Measurements from ENCODE around the gene KRT71.

KRT71 gene

GRCh38 chr12:52531566-52532300, 21.2 kb downstream of the KRT71 start:
- H3K9me2 ChIP-seq (replicated peaks; ENCODE audit: low read depth, low read length), result no peaks in the 10 kb centered on the region
- H3K4me3 ChIP-seq (ENCODE audit: low read length, poor library complexity, severe bottlenecking), result no peak overlapping the region
- H4K20me1 ChIP-seq (ENCODE audit: insufficient read depth, low read length, poor library complexity, severe bottlenecking), result no peaks in the 10 kb centered on the region
- H3K4me1 ChIP-seq (ENCODE audit: insufficient read depth, low read length, poor library complexity, severe bottlenecking), result peaks cover 4% of the 10 kb centered on the region
- H2AFZ ChIP-seq (ENCODE audit: low read length), result no peak overlapping the region
- H3K9me3 ChIP-seq (ENCODE audit: insufficient read depth, low read depth, low read length), result no peaks in the 10 kb centered on the region
- TF ChIP-seq, protein P1, sequence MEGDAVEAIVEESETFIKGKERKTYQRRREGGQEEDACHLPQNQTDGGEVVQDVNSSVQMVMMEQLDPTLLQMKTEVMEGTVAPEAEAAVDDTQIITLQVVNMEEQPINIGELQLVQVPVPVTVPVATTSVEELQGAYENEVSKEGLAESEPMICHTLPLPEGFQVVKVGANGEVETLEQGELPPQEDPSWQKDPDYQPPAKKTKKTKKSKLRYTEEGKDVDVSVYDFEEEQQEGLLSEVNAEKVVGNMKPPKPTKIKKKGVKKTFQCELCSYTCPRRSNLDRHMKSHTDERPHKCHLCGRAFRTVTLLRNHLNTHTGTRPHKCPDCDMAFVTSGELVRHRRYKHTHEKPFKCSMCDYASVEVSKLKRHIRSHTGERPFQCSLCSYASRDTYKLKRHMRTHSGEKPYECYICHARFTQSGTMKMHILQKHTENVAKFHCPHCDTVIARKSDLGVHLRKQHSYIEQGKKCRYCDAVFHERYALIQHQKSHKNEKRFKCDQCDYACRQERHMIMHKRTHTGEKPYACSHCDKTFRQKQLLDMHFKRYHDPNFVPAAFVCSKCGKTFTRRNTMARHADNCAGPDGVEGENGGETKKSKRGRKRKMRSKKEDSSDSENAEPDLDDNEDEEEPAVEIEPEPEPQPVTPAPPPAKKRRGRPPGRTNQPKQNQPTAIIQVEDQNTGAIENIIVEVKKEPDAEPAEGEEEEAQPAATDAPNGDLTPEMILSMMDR (conservative IDR thresholded peaks at IDR 0.05; ENCODE audit: low read length), result no peak
- TF ChIP-seq EZH2phosphoT487 (IDR thresholded peaks at IDR 0.05; ENCODE audit: borderline replicate concordance), result no peak
- no peaks in the 10 kb centered on the region for H3K79me2 ChIP-seq (ENCODE audit: insufficient read depth, low read length)
- H3F3A ChIP-seq (ENCODE audit: low read depth), result no peaks in the 10 kb centered on the region
- no peak overlapping the region for H3K9ac ChIP-seq (ENCODE audit: low read depth, low read length, poor library complexity, severe bottlenecking)
- no peaks in the 10 kb centered on the region for H3K36me3 ChIP-seq (ENCODE audit: insufficient read depth, low read length)
- H3K4me2 ChIP-seq (ENCODE audit: low read depth, low read length, poor library complexity, severe bottlenecking), result no peak overlapping the region
- H3K27me3 ChIP-seq (ENCODE audit: insufficient read depth, low read length, poor library complexity, severe bottlenecking), result no peaks in the 10 kb centered on the region

DNA sequence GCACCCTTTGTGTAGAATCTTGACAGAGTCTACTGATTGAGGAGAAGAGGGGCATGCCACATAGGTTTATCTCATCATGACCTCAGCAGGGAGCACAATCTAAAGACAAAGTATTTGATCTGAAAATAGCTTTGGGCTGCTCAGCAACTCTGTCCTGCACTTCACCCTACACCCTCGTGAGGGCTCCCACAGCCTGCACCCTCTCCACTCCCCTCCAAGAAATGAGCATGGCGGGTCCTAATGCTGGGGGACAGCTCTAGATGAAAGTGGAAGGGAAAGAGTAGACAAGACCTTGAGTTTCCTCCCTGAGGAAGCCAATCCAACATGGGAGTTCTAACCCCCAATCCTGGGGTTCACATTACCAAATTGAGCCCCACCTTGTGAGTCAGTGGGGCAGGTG, 22.0 kb downstream of the KRT71 start:
- no peaks in the 10 kb centered on the region for H3K79me2 ChIP-seq (ENCODE audit: insufficient read depth, low read length)
- H3F3A ChIP-seq (ENCODE audit: low read depth), result no peaks in the 10 kb centered on the region
- H3K9me3 ChIP-seq (ENCODE audit: insufficient read depth, low read depth, low read length), result no peaks in the 10 kb centered on the region
- H3K4me2 ChIP-seq (ENCODE audit: low read depth, low read length, poor library complexity, severe bottlenecking), result no peak overlapping the region
- peaks cover 7% of the 10 kb centered on the region for H3K4me1 ChIP-seq (ENCODE audit: insufficient read depth, low read length, poor library complexity, severe bottlenecking)
- no peaks in the 10 kb centered on the region for H4K20me1 ChIP-seq (ENCODE audit: insufficient read depth, low read length, poor library complexity, severe bottlenecking)
- H3K9ac ChIP-seq (ENCODE audit: low read depth, low read length, poor library complexity, severe bottlenecking), result no peak overlapping the region
- H3K36me3 ChIP-seq (ENCODE audit: insufficient read depth, low read length), result no peaks in the 10 kb centered on the region
- no peaks in the 10 kb centered on the region for H3K9me2 ChIP-seq (replicated peaks; ENCODE audit: low read depth, low read length)
- TF ChIP-seq, protein P1 (conservative IDR thresholded peaks at IDR 0.05; ENCODE audit: low read length), result no peak
- no peak for TF ChIP-seq EZH2phosphoT487 (IDR thresholded peaks at IDR 0.05; ENCODE audit: borderline replicate concordance)
- no peaks in the 10 kb centered on the region for H3K27me3 ChIP-seq (ENCODE audit: insufficient read depth, low read length, poor library complexity, severe bottlenecking)
- no peak overlapping the region for H2AFZ ChIP-seq (ENCODE audit: low read length)
- no peak overlapping the region for H3K4me3 ChIP-seq (ENCODE audit: low read length, poor library complexity, severe bottlenecking)

DNA sequence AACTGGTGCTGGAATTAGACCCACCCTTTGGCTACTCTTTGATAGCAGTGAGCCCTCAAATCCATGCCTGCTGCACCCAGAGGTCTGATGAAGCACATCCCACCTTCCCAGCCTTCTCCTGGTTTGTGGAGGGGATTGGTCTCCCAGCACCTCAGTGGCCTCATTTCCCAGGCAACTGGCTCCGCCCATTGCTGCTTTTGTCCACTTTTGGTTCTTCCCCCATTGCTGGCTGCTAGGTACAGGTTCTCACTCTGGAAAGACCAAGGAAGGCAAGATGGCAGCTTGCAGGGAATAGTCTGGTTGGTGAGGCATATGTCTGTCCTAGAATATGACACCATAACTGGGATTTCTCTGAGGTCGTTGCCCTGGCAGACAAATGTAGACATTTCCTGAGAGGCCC, 22.6 kb downstream of the KRT71 start:
- Histone ChIP-seq H3K9ac (ENCODE audit: low read depth, low read length, poor library complexity, severe bottlenecking) (no peak overlapping the region), H3K9me2 (replicated peaks; ENCODE audit: low read depth, low read length) (no peaks in the 10 kb centered on the region), H4K20me1 (ENCODE audit: insufficient read depth, low read length, poor library complexity, severe bottlenecking) (no peaks in the 10 kb centered on the region)

More for the DNA sequence above, 22.6 kb downstream of the KRT71 start:
- H3K4me1 ChIP-seq (ENCODE audit: insufficient read depth, low read length, poor library complexity, severe bottlenecking), result peaks cover 7% of the 10 kb centered on the region
- no peaks in the 10 kb centered on the region for H3K36me3 ChIP-seq (ENCODE audit: insufficient read depth, low read length)
- H3K9me3 ChIP-seq (ENCODE audit: insufficient read depth, low read depth, low read length), result no peaks in the 10 kb centered on the region
- H3F3A ChIP-seq (ENCODE audit: low read depth), result no peaks in the 10 kb centered on the region
- no peaks in the 10 kb centered on the region for H3K79me2 ChIP-seq (ENCODE audit: insufficient read depth, low read length)
- H2AFZ ChIP-seq (ENCODE audit: low read length), result no peak overlapping the region
- H3K27me3 ChIP-seq (ENCODE audit: insufficient read depth, low read length, poor library complexity, severe bottlenecking), result no peaks in the 10 kb centered on the region
- TF ChIP-seq, protein P1 (conservative IDR thresholded peaks at IDR 0.05; ENCODE audit: low read length), result no peak
- TF ChIP-seq EZH2phosphoT487 (IDR thresholded peaks at IDR 0.05; ENCODE audit: borderline replicate concordance), result no peak
- no peak overlapping the region for H3K4me2 ChIP-seq (ENCODE audit: low read depth, low read length, poor library complexity, severe bottlenecking)
- H3K4me3 ChIP-seq (ENCODE audit: low read length, poor library complexity, severe bottlenecking), result no peak overlapping the region

Measured in Loucy (cell line).